ENCODE measurements around the gene SNX21.

The SNX21 gene

GRCh38 chr20:45866454-45866853 lies 32.9 kb downstream of the SNX21 start:
- H3K36me3 ChIP-seq (ENCODE audit: control insufficient read depth in 1 of 2, insufficient read depth in 2 of 2, low read depth in 1 of 2, low read length in 2 of 2) = peaks cover 0 to 4% of the 10 kb centered on the region in 2 experiments
- peaks cover 14% of the 10 kb centered on the region for H3K79me1 ChIP-seq (replicated peaks; ENCODE audit: low read length, poor library complexity, severe bottlenecking)
- H3K27ac ChIP-seq (ENCODE audit: low read length, poor library complexity, severe bottlenecking) = no peak overlapping the region
- no peak overlapping the region for H4K91ac ChIP-seq (ENCODE audit: low read length)
- no peak overlapping the region for H2AFZ ChIP-seq (ENCODE audit: low read depth, low read length)
- H2BK15ac ChIP-seq (ENCODE audit: low read depth, poor library complexity, severe bottlenecking) = no peak overlapping the region
- H3K4me2 ChIP-seq (ENCODE audit: low read length, poor library complexity, severe bottlenecking) = no peak overlapping the region
- no peak overlapping the region for H3K18ac ChIP-seq (ENCODE audit: low read depth in 1 of 2, low read length in 2 of 2)
- no peak overlapping the region for H2BK5ac ChIP-seq (ENCODE audit: low read depth, low read length, poor library complexity, severe bottlenecking)
- 100% methylated on average over 4 of the region's 5 CpGs for WGBS
- DNase-seq = no peak
- no peak overlapping the region for H3K23ac ChIP-seq (ENCODE audit: low read length in 2 of 2)
- no peak overlapping the region for H2AK5ac ChIP-seq (ENCODE audit: low read length, severe bottlenecking)
- no peak overlapping the region for H3K9ac ChIP-seq (ENCODE audit: low read length)
- H3K27me3 ChIP-seq (ENCODE audit: control insufficient read depth in 1 of 2, insufficient read depth in 1 of 2, low read length in 2 of 2) = no peaks in the 10 kb centered on the region
- H3K4me1 ChIP-seq (ENCODE audit: control insufficient read depth, insufficient read depth, low read depth, low read length) = no peaks in the 10 kb centered on the region
- no peak overlapping the region for H2BK120ac ChIP-seq (ENCODE audit: low read depth, low read length)
- no peak overlapping the region for H4K8ac ChIP-seq (ENCODE audit: low read length)
- H3K4ac ChIP-seq (ENCODE audit: low read depth in 1 of 2, low read length in 2 of 2) = no peak overlapping the region
- H3K4me3 ChIP-seq (ENCODE audit: insufficient read depth in 1 of 2, low read depth in 1 of 2, low read length in 2 of 2) = no peak overlapping the region
- H3K9me3 ChIP-seq (ENCODE audit: control insufficient read depth, low read length) = no peaks in the 10 kb centered on the region
- no peak overlapping the region for H3K14ac ChIP-seq (ENCODE audit: low read length in 2 of 2)
- H2BK12ac ChIP-seq (ENCODE audit: low read length in 2 of 2) = no peak overlapping the region

DNA sequence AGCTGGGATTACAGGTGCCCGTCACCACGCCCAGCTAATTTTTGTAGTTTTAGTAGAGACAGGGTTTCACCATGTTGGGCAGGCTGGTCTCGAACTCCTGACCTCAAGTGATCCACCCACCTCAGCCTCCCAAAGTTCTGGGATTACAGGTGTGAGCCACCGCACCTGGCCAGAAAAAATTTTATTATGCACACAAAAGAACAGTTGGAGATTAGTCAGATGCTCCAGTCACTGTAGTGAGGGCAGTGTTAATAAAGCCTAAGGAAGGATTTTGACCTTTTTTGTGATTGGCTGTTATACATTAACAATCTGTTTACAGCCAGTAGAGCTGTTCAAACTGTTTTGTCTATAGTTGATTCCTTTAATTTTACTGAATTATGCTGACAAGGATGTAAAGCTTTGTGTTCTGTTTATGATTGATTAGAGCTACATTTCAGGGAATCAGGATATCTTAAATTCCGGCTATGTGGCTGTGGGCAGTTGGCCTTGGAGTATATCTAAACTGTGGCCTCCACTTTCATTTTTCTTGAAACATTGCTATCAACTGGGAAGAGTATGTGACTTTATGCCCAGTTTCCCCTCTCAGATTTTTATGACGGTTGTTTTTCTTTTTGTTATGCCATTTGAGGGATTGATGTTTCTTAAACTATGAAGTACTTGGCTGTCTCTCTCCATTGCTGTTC lies 33.7 kb downstream of the SNX21 start:
- Histone ChIP-seq H3K4me1 (ENCODE audit: control insufficient read depth, insufficient read depth, low read depth, low read length) (no peaks in the 10 kb centered on the region), H3K36me3 (ENCODE audit: control insufficient read depth in 1 of 2, insufficient read depth in 2 of 2, low read depth in 1 of 2, low read length in 2 of 2) (peaks cover 0 to 4% of the 10 kb centered on the region in 2 experiments), H2BK15ac (ENCODE audit: low read depth, poor library complexity, severe bottlenecking) (no peak overlapping the region), H3K23ac (ENCODE audit: low read length in 2 of 2) (no peak overlapping the region), H3K27ac (ENCODE audit: low read length, poor library complexity, severe bottlenecking) (peak overlapping the region; percentile 65), H4K8ac (ENCODE audit: low read length) (no peak overlapping the region), H2AFZ (ENCODE audit: low read depth, low read length) (no peak overlapping the region), H3K4ac (ENCODE audit: low read depth in 1 of 2, low read length in 2 of 2) (no peak overlapping the region), H2BK12ac (ENCODE audit: low read length in 2 of 2) (no peak overlapping the region), H4K91ac (ENCODE audit: low read length) (no peak overlapping the region), H2BK5ac (ENCODE audit: low read depth, low read length, poor library complexity, severe bottlenecking) (no peak overlapping the region), H3K27me3 (ENCODE audit: control insufficient read depth in 1 of 2, insufficient read depth in 1 of 2, low read length in 2 of 2) (no peaks in the 10 kb centered on the region), H3K14ac (ENCODE audit: low read length in 2 of 2) (no peak overlapping the region), H2AK5ac (ENCODE audit: low read length, severe bottlenecking) (no peak overlapping the region), H3K18ac (ENCODE audit: low read depth in 1 of 2, low read length in 2 of 2) (no peak overlapping the region), H3K79me1 (replicated peaks; ENCODE audit: low read length, poor library complexity, severe bottlenecking) (peaks cover 12% of the 10 kb centered on the region), H3K4me2 (ENCODE audit: low read length, poor library complexity, severe bottlenecking) (no peak overlapping the region), H2BK120ac (ENCODE audit: low read depth, low read length) (no peak overlapping the region), H3K4me3 (ENCODE audit: insufficient read depth in 1 of 2, low read depth in 1 of 2, low read length in 2 of 2) (no peak overlapping the region), H3K9me3 (ENCODE audit: control insufficient read depth, low read length) (no peaks in the 10 kb centered on the region), H3K9ac (ENCODE audit: low read length) (peak overlapping the region; percentile 71)
- 89% methylated on average over 5 of the region's 6 CpGs for WGBS
- no peak for DNase-seq

DNA sequence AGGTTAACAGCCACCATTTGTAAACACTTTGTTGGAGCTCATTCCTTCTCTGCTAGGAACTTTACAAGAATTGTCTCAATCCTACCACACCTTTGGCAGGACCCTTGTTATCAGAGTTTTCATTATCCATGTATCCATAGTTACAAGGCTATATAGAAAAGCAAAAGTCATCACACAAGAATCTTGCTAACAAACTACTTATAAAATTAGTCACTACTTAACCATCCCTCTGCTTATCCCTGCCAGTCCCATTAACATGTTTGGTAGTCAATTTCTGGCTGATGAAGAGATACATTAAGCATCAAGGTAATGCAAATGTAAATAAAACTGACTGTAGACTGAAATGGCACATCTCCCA lies 34.2 kb downstream of the SNX21 start:
- peak; percentile 69 for DNase-seq
- Histone ChIP-seq H2AFZ (ENCODE audit: low read depth, low read length) (no peak overlapping the region), H2AK5ac (ENCODE audit: low read length, severe bottlenecking) (no peak overlapping the region), H3K79me1 (replicated peaks; ENCODE audit: low read length, poor library complexity, severe bottlenecking) (peaks cover 10% of the 10 kb centered on the region), H2BK15ac (ENCODE audit: low read depth, poor library complexity, severe bottlenecking) (no peak overlapping the region), H3K4me3 (ENCODE audit: insufficient read depth in 1 of 2, low read depth in 1 of 2, low read length in 2 of 2) (no peak overlapping the region), H3K4ac (ENCODE audit: low read depth in 1 of 2, low read length in 2 of 2) (no peak overlapping the region), H3K9ac (ENCODE audit: low read length) (peak overlapping the region; percentile 71), H3K18ac (ENCODE audit: low read depth in 1 of 2, low read length in 2 of 2) (no peak overlapping the region), H3K23ac (ENCODE audit: low read length in 2 of 2) (no peak overlapping the region), H3K27ac (ENCODE audit: low read length, poor library complexity, severe bottlenecking) (peak overlapping the region; percentile 65), H3K4me2 (ENCODE audit: low read length, poor library complexity, severe bottlenecking) (no peak overlapping the region), H3K27me3 (ENCODE audit: control insufficient read depth in 1 of 2, insufficient read depth in 1 of 2, low read length in 2 of 2) (no peaks in the 10 kb centered on the region), H2BK120ac (ENCODE audit: low read depth, low read length) (no peak overlapping the region), H2BK12ac (ENCODE audit: low read length in 2 of 2) (no peak overlapping the region), H4K91ac (ENCODE audit: low read length) (no peak overlapping the region), H4K8ac (ENCODE audit: low read length) (no peak overlapping the region), H3K14ac (ENCODE audit: low read length in 2 of 2) (no peak overlapping the region), H3K36me3 (ENCODE audit: control insufficient read depth in 1 of 2, insufficient read depth in 2 of 2, low read depth in 1 of 2, low read length in 2 of 2) (peaks cover 0 to 4% of the 10 kb centered on the region in 2 experiments), H3K4me1 (ENCODE audit: control insufficient read depth, insufficient read depth, low read depth, low read length) (no peaks in the 10 kb centered on the region), H3K9me3 (ENCODE audit: control insufficient read depth, low read length) (no peaks in the 10 kb centered on the region), H2BK5ac (ENCODE audit: low read depth, low read length, poor library complexity, severe bottlenecking) (no peak overlapping the region)

DNA sequence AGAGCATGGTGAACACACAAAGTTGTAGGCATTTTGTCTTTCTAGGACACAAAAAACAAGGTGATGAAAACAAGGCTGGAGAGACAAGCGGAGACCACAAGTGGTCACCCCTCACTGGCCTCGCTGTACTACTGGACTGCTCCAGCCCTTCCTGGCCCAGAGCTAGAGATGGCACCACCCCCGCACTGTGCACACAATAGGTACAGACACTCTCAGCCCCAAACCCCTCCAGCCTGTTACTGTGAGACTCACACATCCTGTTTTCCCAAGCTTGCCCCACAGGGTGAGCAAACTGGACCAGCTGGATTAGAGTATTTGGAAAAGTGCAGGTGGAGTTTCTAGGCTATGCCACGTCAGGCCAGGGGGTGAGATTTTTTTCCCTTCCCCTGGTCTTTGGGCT lies 39.0 kb downstream of the SNX21 start:
- WGBS = 100% methylated on average over 3 of the region's 4 CpGs
- H2BK12ac ChIP-seq (ENCODE audit: low read length in 2 of 2) = no peak overlapping the region
- no peak overlapping the region for H3K14ac ChIP-seq (ENCODE audit: low read length in 2 of 2)
- no peak overlapping the region for H2AFZ ChIP-seq (ENCODE audit: low read depth, low read length)
- H2BK120ac ChIP-seq (ENCODE audit: low read depth, low read length) = no peak overlapping the region
- H3K9me3 ChIP-seq (ENCODE audit: control insufficient read depth, low read length) = no peaks in the 10 kb centered on the region
- H3K27me3 ChIP-seq (ENCODE audit: control insufficient read depth in 1 of 2, insufficient read depth in 1 of 2, low read length in 2 of 2) = no peaks in the 10 kb centered on the region
- no peak overlapping the region for H3K23ac ChIP-seq (ENCODE audit: low read length in 2 of 2)
- no peak overlapping the region for H2AK5ac ChIP-seq (ENCODE audit: low read length, severe bottlenecking)
- H3K18ac ChIP-seq (ENCODE audit: low read depth in 1 of 2, low read length in 2 of 2) = no peak overlapping the region
- peaks cover 2% of the 10 kb centered on the region for H3K79me1 ChIP-seq (replicated peaks; ENCODE audit: low read length, poor library complexity, severe bottlenecking)
- H3K4ac ChIP-seq (ENCODE audit: low read depth in 1 of 2, low read length in 2 of 2) = no peak overlapping the region
- H3K4me3 ChIP-seq (ENCODE audit: insufficient read depth in 1 of 2, low read depth in 1 of 2, low read length in 2 of 2) = no peak overlapping the region
- no peak overlapping the region for H3K27ac ChIP-seq (ENCODE audit: low read length, poor library complexity, severe bottlenecking)
- H3K9ac ChIP-seq (ENCODE audit: low read length) = no peak overlapping the region
- H4K8ac ChIP-seq (ENCODE audit: low read length) = no peak overlapping the region
- no peak for DNase-seq
- no peak overlapping the region for H4K91ac ChIP-seq (ENCODE audit: low read length)
- H3K4me2 ChIP-seq (ENCODE audit: low read length, poor library complexity, severe bottlenecking) = no peak overlapping the region
- H3K4me1 ChIP-seq (ENCODE audit: control insufficient read depth, insufficient read depth, low read depth, low read length) = no peaks in the 10 kb centered on the region
- H2BK15ac ChIP-seq (ENCODE audit: low read depth, poor library complexity, severe bottlenecking) = no peak overlapping the region
- H3K36me3 ChIP-seq (ENCODE audit: control insufficient read depth in 1 of 2, insufficient read depth in 2 of 2, low read depth in 1 of 2, low read length in 2 of 2) = peaks cover 10 to 14% of the 10 kb centered on the region in 2 experiments
- H2BK5ac ChIP-seq (ENCODE audit: low read depth, low read length, poor library complexity, severe bottlenecking) = no peak overlapping the region

All from mesenchymal stem cell (in vitro differentiated cells and primary cell).